NCI-H2227 (cell line): ENCODE data around the gene HYAL2.

Experiments
- DNase-seq: peaks from one replicate; lab custom pipeline; 2025; ENCODE audit not compliant: unreplicated experiment; lab: John Stamatoyannopoulos, UW

The HYAL2 gene, protein sequence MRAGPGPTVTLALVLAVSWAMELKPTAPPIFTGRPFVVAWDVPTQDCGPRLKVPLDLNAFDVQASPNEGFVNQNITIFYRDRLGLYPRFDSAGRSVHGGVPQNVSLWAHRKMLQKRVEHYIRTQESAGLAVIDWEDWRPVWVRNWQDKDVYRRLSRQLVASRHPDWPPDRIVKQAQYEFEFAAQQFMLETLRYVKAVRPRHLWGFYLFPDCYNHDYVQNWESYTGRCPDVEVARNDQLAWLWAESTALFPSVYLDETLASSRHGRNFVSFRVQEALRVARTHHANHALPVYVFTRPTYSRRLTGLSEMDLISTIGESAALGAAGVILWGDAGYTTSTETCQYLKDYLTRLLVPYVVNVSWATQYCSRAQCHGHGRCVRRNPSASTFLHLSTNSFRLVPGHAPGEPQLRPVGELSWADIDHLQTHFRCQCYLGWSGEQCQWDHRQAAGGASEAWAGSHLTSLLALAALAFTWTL

DNA sequence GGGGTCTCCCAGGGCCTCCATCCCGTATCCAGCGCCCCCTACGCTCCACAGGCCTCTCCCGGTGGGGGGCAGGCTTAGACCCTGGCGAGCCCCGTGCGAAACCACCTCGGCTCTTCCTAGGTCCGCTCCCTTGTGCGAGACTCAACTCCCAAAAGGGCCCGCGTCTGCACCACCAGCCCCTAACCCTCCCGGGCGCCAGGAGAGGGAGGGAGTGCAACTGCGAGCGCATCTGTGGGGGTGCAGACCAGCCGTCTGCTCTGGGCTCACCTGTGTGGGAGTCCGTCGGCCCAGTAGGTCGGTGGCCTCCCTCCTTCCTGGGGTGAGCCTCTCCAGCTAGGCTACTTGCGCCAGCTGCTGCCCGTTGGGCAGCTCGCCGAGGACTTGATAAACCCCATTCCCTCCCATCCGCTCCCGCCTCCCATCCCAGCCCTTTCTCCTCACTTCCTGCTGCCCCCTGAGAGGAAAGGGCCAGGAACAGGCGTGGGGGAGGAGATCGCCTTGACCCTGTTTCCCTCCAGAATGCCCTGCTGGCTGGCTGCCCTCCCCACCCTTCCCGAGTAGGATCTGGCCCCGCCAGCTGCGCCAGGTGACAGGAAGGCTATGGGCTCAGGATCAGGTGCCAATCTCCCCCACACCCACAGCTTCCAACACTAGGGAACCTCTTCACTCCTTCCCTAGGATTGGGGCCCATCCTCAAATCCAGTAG lies at the start of gene HYAL2:
TSS of gene HYAL2 (minus strand) at position 360 of the 706 bp plus-strand sequence. CDS start 2,256 bp downstream, outside the sequence.
- no peak for DNase-seq

DNA sequence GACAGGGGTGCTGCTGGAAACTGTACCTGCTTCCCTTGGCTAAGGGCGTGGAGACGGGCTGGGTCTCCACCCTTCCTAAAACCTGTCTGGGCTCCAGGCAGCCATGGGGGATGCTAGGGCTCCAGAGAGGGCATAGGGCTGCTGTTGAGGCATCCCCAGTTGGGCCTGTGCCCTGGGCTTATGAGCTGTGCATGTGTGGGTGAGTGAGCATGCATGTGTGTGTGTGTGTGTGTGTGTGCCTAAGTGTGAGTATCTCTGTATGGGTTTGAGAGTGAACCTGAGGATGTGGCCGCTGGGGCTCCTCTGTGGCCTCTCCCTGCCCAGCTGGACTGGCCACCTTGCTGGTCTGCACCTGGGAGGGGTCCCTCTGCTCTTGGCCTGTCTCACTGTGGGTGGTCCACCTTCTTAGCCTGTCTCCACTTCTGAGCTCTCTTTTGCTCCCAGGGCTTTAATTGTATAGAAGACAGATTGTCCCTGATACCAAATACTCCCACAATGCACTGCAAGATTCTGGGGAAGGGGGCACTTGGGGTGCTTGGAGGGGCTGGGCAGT lies 48.7 kb upstream of the HYAL2 start:
- no peak for DNase-seq

DNA sequence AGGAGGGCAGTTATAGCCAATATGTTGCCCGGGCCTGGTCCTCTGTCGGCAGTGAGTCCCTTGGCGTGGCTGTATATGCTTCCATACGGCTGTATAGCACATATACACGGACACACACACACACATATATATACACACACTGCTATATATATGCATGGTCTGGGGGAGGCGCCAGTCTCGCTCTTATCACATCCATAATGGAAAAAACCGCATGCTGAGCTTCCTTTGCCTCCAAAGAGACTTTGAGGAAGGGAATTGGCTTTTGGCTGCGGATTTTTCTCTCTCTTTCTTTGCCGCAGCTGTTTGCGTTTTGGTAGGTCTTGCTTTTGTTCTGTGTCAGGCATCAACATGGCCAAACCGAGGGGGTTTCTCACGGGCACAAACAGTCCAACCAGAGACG lies 48.0 kb upstream of the HYAL2 start:
- peak; percentile 48 for DNase-seq

DNA sequence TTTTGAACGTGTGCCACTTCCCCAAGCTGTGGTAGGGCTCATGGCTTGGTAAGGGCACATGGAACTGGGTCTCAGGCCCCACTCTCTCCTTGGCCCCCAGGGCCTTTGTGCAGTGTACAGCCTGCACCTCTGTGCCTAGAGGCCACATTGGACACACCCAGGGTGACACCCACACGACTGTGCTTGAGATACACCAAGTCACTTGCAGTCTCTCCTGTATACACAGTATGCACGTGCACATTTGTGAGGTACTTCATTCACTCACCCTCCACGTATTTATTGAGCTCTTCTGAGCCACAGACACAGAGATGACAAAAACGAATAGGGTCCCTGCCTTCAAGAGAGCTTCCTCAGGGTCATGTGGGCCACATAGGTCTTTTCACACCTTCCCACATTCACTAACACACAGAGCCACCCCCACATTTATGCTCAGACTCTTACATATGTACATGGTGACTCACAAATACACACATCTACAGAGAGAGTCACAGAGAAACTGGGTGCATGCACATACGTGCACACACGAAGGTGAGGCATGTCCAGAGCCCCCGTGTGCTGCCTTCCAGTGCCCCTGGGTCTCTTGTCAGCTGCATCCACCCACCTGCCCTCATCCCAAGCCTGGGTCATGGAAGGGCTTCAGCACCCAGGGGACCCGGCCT lies 46.6 kb upstream of the HYAL2 start:
- DNase-seq, result no peak

DNA sequence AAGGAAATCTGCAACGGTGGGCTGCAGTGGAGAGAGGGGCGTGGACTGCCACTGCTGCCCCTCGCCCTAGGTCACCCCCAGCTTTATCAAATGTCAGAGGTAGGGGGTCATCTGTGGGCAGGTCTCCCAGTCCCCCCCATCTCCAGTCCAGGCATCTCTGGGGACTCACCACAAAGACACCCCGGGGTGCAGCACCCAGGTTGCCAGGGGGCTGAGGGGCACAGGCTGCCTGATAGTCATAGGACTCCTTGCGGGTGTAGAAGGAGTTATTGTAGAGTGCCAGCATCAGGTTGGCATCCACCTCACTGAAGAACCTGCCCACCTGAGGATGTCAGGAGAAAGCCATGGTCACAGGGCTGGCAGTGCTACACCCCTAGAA lies 43.3 kb upstream of the HYAL2 start:
- DNase-seq, result no peak

DNA sequence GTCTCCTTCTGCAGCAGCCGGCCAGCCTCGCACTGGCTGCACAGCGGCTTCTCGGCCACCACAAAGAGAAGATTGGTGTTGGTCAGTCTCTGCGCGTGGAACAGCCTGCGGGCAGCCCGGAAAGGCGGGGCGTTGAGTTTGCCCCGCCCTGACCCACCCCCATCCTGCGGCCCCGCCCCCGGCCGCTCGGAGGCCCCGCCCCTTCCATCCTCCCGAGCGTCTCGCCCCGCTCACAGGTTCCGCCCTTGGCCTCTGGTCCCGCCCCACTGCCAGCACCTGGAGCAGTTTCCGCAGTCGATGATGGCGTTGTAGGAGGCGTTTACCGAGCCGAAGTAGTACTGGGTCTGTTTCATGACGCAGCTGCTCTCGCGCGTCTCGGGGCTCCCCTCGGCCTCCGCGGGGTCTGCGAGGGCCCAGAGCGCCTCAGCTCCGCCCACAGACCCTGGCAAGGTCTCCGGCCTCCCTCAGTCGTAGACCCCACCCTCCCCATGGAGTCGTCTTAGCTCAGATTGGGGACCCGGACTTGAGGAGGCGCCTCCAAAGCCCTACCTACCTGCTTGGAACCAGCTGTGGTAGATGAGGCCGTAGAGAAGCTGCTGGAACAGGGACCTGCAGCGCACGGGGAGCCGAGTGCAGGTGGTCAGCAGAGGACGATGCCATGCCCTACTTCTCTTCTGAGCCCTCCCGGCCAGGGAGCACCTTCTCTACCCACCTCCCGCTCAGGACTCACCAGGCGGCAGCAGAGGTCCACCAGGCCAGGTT lies 42.7 kb upstream of the HYAL2 start:
- peak; percentile 86 for DNase-seq

DNA sequence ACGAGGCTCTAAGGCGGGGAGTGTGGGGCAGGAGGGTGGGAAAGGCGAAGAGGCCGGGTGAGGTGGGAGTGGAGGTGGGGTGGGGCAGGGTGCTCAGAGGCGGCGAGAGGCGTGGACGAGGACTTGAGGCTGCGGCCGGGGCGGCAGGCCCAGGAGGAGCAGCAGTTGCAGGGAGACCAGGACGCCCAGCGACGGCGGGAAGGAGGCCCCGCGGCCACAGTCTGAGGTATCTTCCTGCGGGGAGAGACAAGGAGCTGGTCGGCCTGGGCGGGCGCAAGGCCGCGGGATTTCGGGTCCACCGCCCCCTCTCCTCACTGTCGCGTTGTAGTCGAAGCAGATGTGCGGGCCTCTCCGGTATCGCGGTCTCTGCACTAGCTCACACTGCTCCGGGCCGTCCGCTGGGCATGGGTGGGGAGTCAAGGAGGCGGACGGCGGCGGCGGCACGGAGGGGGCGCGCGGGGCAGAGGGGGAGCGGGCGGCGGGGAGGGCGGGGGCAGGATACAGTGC lies 42.1 kb upstream of the HYAL2 start:
- DNase-seq, result peak; percentile 63

DNA sequence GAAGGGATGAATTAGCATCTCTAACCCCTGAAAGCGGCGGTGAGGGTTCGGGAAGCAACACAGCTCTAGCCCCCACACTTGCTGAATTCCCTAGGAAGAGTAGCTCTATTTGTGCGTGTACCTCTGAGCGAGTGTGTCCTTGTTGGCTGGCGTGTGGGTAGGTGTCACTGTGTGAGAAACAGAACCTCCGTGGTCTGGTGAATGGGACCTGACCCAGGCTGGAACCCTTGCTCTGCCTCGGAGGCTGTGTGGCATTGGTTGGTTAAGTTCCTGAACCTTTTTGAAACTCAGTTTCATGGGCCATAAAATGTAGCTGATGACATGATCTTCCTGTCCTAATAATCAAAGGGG lies 37.2 kb upstream of the HYAL2 start:
- DNase-seq, result no peak

DNA sequence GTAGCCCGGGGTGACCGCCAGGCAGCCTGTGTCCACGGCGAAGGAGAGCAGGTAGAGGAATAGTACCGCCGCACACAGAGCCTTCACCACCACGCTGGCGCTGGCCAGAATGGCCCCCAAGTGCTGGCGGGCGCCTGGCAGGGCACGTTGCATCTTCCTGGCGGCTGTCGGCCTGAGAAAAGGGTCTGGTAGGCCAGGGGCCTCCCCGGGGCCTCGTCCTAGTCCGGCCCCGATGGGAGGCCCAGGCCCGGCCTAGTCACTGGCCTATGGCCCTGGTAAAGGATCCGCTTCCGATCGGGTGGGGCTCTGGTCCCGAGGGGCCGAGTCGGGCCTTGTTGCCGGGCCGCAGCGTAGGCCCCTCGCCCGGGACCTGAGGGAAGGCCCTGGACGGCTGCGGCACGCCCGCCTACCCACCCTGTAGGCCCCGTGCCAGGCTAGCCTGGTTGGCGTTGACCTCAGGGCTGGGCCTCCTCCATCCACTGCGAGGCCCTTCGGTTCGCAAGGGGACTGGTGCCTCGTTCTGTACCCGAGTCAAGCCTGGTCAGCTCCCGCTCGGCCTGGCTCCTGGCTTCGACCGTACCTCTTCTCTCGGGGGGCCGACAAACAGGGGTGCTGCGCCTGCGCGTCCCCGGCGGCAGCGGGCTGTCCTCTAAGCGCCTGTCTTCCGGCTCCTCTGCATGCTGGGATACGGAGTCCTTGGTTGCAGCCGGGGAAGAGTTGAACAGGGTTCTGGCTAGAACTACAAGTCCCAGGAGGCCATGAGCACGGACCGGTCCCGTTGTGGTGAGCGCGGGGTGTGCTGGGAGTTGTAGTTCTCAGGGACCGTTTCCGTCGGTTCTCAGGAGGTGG lies 36.6 kb upstream of the HYAL2 start, which contains the start of gene TMEM115:
TSS of gene TMEM115 (minus strand) at position 611 of the 849 bp plus-strand sequence. CDS start at position 153, 458 bp downstream.
- DNase-seq, result peak; percentile 95

DNA sequence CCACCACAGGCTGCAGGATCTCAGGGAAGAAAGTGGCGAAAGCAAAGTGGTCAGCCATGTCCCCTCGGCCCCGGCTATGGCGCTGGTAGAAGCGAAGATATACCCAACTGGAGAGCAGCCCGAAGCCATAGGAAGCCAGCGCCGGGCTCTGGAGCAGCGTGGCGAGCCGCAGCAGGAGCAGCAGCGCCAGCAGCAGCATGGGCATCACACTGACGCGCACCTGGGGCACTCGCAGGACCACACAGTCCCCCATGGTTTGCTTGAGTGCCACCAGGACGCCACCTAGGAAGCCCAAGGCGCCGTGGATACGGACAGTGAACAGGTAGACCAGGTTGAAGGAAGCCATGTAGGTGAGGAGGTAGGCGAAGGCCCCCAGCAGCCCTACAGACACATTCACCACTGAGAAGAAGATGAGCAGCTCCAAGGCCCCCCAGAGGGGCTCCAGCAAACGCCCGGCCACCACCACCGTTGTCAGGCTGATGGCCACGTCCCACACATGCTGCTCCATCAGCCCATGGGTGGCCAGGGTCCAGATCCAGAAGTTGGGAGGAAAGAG lies 35.9 kb upstream of the HYAL2 start:
- DNase-seq, result no peak

DNA sequence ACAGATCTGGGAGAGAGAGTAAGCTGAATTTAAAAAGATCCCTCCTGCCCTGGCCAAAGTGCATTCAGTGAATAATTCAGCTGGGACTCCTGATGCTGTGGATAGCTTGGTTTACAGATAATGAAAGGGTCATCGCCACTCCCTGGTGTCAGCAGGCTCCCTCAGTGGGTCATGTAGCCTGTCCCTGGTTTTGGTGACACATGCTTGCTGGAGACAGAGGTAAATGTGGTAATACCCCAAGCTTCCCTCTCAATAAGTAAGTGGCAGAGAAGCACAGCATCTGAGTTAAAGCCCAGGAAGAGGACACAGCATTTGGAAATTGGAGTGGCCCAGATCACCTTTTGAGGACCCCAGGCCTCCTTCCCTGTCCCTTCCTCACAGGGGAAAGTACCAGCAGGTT lies 34.9 kb upstream of the HYAL2 start:
- DNase-seq, result no peak

DNA sequence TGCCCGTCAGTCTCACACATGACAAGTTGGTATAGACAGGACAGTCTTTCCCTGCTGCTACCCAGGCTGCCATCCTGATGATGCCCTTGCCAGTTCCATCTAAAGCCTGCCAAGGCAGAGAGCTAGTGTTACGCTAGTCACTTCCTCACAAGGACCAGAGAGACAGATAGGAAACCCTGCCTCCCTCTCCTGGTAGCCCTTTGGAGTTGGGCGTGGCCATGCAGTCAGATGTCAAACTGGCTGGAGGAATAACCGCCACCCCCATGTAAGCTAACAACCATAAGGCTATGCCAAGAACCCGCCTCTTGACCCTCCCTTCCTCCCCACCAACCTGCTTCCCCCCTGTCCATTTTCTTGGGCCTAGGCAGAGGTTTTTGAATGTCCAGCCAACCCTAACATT lies 34.0 kb upstream of the HYAL2 start:
- DNase-seq, result no peak

DNA sequence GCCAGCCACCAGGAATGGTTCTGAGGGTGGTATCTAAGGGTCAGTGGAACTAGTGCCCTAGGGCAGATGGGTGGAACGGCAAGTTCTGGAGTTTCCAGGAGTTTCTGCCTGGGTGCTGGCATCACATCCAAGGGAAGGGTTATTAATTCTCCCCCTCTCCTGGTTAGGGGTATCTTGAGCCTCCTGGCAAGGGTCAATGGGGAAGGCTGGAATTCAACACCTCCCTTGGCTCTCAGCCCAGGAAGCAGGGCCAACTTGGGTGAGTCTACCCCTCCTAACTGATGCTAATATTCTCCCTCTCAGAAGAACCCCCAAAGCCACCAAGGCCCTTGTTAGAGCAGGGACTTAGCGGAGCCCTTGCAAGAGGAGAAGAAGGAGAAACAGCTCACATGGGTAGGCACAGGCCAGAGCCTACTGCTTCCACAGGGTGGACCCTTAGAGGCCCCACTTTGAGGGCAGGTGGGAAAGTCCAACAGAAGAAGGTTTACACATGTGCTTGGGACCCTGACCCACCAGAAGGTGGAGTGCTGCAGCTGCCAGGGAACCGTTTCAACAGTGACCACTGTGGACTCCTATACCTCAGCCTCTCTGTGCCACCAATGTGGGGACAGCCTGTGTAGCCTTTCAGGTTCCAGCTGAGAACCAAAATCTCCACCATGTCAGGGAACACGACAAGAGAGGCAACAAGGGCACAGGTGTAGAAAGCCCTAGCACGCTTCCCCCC lies 33.4 kb upstream of the HYAL2 start:
- DNase-seq, result no peak

DNA sequence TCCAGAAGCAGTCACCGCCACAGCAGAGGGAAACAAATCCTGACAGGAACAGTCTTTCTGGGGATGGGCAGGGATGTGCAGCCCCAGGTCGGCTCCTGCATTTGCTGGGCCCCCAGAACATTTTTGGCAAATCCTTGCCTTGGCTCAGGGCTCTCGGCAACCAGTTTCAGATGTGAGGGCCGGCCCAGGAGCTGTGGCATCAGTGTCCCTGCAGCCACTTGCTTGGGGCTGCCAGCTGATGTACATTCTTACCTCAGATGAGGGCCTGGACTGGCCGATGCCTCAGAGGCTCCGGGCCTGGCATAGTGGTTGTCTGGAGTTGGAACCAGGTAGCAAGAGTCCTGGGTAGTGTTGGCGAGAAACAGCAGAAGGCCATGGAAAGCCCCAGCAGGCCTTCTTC lies 32.3 kb upstream of the HYAL2 start:
- no peak for DNase-seq

DNA sequence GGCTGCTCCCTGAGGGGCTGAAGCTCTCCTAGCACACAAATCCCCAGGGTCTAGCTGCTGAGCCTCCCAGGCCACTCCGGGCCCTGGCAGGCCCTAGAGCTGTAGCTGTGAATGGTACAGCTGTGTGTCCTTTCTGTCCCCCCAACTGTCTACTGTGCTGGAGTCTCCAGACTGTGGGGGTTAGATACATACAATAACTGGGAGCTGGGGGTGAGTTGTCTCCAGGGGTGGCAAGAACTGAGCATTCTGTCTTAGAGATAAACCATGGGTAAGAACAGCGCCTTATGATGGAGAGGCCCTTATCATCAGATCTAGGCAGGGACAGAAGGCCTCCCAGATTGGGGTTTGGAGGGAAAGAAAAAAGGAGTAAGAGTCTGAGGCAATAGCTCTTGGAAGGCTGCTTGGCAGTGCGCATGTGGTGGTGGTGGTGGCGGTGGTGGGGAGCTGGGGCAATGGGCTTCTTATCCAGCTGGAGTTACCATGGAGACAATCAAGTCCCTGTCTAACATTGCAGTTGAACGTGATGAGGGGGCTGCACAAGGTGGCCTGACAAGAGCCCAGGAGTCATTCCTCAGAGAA lies 31.7 kb upstream of the HYAL2 start:
- no peak for DNase-seq

DNA sequence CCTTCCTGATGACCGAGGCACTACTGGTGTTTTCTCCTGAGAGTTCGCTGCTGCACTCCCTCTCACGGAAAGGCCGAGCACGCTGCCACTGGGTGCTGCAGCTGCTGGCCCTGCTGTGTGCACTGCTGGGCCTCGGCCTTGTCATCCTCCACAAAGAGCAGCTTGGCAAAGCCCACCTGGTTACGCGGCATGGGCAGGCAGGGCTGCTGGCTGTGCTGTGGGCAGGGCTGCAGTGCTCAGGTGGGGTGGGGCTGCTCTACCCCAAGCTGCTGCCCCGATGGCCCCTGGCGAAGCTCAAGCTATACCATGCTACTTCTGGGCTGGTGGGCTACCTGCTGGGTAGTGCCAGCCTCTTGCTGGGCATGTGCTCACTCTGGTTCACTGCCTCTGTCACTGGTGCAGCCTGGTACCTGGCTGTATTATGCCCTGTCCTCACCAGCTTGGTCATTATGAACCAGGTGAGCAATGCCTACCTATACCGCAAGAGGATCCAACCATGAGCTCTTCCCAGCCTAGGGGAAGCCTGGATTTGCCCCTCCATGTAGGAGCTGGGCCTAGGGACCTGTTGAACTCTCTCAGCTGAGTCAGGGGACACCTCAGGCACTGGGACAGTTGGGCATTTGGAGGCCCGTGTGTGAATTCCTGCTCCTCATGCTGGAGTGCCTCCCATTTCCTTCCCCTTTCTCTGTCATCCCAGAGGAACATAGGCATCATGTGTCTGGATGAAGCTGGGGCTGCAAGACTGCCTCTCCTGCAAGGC lies 30.9 kb upstream of the HYAL2 start:
- no peak for DNase-seq

DNA sequence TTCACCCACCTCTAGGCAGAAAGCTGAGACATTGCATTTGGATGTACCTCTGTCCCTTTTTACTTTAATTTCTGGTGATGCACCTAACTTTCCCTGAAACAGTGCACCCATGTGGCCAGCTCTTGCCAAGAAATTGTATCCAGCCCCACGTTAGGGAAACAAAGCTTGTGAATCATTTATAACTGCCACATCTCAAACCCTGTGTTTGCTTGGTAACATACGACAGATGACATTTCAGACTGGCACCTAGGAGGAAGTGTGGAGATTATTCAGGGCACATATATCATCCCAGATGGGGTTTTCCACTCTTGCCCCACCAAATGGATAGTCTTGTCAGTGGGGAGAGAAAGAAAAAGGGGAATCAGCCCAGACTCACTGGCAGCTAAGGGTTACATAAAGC lies 30.2 kb upstream of the HYAL2 start:
- DNase-seq, result no peak

DNA sequence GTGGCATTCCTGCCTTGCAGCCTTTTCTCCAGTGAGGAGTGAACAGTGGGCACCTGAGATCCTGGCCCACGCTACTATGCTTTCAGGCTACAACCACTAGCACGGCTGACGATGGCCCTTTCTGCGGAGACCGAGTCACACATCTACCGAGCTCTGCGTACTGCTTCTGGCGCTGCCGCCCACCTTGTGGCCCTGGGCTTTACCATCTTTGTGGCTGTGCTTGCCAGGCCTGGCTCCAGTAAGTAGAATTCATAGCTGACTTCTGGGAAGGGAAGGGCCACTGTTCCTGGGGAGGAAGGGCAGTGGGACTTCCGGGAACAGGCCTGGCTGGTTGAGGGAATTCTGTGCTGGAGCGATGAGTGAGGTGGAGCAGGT lies 28.8 kb upstream of the HYAL2 start:
- DNase-seq, result no peak
